ENCODE results near the gene TSC22D2.

Gene TSC22D2

DNA sequence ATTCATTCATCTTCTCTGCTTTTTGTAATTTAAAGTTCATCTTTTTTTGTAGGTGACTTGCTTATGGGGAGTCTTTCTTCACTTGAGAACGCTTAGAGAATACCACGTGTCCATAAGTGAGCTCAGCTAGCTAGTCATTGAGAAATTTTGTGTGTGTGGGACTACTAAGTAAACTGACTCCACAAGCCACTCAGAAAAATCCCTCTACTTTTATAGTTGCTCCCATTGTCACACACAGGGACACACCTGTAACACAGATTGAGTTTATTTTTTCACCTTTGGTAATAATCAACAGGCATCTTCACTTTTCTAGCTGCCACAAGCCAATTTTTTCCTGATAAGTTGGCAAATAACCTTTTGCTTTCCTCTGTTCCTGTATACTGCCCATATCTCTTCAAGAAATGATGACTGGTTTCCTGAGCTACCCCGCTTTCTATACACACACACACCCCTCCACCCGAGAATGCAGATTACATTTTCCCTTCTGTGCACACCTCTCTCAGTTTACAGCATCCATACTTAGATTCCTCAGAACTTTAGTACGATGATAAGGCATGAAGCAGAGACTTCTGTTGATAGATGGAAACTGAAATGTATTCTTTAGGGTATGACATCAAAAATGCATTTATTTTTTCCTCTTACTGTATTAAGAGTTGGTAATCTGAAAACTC lies 4.6 kb downstream of the TSC22D2 start:
- no peak for DNase-seq

DNA sequence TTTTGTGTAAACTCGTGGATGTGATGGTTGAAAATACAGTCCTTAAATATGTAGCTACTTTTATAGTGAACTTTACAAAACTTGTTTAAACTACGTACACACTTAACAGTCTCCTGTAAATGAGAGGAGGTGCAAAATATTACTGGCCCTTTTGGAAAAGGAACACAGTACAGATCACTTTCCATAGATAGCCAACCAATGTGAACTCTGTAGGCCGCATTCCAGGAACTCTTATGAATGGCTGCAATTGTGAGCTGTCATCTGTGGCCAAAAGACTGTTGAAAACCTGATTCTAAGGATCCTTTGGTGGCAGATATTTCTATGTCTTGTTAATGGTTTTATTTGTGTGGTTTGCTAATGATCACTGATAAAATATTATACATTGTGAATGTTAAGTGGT lies 6.2 kb downstream of the TSC22D2 start:
- no peak for DNase-seq

- DNase-seq, result no peak
Measured at GRCh38 chr3:150414959-150415358, 6.9 kb downstream of the TSC22D2 start.

DNA sequence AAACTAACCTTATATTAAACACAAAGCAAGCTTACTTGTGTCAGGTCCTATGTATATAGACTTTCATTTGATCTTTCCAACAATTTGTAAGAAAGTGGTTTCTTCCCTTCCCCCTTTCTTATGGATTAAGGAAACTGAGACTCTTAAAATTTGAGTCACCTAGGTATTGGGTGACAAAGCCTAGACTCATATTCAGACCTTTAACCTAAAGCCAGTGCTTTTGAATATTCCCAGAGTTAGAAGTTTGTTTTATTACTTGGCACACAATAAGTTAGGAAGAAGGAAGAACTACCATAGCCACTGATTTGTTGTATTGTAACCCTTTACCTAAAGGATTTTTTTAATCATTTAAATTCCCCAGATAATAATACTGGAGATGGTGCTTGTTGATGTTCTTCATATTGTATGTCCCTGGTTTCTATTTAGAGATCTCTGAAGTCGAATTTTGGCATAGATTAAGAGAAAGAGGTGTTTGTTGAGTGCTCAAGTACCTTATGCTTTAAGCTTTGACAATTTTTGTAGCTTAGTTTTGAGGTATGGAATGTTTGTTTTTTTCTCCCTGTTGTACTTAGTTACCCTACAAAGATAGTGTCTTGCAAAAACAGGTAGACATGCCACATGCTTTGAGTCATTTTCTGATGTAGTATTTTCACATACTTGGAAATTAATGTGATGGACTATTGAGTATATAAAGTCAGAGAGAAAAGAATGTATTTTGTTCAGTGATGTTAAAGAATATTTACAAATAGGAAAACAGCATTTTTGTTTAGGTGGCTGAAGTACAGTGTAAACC lies 11.2 kb downstream of the TSC22D2 start:
- no peak for DNase-seq

GRCh38 chr3:150419959-150420358 lies 11.9 kb downstream of the TSC22D2 start:
- no peak for DNase-seq

DNA sequence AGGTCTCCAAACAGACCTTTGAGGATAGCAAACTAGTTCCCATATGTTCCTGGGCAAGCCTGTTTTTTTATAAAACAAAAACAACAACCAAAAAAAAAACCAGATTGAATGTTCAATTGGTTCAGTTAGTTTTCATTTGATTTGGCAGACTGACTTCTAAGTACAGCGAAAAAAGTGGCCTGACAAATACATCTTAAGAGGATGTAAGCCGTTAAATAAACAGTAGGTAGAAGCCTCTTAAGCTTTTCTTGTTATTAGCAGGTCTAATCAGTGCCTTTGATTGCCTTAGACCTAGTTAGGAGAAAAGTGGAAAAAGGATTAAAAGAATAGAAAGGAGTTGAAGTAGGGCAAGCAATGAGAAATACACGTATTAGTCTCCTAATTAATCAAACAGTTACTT lies 13.2 kb downstream of the TSC22D2 start:
- DNase-seq, result no peak

DNA sequence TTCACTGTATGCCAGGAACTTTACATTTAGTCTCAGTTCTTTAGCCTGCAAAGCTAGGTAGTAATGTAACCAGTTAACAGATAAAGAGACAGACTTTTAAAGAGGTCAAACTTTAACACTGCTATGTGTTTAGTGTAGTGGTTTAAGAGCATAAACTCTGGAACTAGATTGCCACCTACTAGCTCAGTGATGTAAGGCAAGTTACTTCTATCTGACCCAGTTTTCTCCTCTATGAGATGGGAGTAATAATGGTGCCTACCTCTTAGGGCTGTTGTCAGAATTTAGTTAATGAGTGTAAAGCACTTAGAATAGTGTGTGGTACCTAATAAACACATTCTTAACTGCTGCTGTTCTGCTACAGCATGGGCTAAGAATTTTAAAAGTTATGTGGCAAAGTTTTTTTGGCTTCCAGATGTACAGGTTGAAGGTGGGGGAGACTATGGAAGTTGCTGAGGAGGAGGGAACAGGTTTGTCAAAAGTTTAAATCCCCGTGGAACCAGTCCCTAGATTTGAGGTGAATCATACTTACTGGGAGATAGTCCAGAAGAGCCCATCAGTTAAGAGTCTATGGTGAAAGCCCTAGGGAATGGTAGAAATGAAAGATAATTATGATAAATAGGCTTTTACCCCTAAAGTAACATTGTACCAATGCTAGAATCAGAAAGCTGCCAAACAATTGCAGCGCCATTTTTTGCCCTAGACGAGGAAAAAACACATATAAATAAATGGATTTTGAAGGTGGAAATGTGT lies 13.9 kb downstream of the TSC22D2 start:
- DNase-seq, result no peak

DNA sequence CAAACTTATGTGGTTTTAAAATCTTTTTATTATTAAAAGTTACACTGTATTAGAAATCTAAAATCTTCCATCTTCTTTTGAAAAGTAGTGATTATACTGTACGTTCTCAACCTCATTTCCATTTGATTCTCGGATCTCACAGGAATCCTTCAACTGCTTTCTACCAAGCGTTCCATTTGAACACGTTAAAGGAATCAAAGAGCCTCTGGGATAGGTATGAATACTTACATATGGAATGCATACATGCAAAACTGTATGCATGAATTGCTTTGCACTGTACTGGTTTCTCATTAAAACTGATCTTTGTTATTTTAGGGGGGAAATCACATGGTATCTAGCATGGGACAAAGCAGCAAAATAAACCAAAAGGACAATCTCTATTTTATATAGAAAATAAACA lies 14.8 kb downstream of the TSC22D2 start:
- no peak for DNase-seq

DNA sequence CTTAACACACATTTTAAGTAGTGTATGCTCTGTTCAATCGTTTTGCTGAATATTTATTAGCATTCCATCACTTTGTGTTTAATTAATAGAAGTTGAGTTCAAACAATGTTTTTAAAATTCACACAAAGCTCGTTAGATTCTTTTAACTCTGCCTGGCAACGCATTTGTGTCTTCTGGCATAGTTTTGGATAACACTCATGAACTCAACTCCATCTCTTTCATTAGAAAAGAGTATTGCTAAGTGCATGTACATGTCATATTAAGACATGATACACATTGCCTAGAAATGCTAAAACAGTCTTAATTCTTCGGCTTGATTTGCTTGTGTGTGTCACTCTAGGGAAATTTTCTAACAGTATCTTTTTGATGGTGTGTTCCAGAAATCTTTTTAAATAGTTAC lies 15.7 kb downstream of the TSC22D2 start:
- DNase-seq, result no peak

DNA sequence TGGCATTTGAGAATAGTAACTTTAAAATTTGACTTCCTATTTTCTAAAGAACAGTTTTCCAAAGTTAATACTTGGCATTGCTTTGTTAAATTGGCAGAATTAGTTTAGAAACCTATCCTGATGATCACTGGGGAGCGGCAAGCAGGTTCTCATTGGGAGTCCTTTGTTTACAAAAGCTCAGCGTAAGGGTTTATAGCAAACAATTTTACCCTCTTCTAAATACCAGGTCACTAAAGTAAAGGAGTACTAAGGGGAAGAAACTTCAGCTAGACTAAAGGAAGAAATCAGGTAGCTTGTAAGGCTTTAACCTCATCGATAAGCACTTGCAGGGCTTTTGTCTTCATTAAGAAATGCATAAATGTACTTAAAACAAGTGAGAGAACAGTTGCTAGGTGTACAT lies 18.2 kb downstream of the TSC22D2 start:
- DNase-seq, result no peak

DNA sequence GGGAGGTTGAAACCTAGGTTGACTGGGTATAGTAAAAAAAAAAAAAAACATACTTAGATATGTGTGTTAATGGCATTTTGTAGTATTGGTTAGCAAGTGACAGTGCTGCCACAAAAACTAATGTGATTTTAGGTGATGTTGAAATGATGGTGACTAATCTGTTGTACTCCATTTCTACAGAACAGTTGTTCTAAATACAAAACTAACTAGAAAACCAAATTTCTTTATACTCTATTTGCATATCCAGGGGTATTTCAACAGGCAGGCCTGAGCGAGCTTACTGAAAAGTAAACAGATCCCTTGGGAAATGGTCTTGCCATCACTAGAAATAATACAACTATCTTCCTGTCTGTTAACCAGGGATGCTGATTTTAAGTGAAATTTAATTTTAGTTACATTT lies 20.5 kb downstream of the TSC22D2 start:
- no peak for DNase-seq

- DNase-seq, result no peak
Measured at GRCh38 chr3:150429767-150430671, 21.9 kb downstream of the TSC22D2 start.

DNA sequence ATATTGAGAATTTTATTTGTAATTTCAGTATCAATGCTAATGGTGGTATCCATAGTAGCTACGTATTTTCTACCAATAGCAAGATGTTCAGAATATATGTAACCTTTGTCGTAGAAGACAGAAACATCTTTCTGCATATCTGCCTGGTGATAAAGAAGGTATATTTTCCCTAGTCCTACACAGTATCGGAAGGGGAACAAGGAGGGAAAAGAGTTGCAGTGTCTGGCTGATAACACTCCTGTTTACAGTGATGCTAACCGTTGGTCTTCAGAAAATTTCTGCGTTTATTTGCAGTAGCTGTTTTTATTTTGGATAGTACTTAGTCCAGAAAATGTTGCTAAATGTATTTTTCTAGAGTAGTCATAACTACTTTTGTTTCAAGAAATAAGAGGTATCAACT lies 25.2 kb downstream of the TSC22D2 start:
- no peak for DNase-seq

DNA sequence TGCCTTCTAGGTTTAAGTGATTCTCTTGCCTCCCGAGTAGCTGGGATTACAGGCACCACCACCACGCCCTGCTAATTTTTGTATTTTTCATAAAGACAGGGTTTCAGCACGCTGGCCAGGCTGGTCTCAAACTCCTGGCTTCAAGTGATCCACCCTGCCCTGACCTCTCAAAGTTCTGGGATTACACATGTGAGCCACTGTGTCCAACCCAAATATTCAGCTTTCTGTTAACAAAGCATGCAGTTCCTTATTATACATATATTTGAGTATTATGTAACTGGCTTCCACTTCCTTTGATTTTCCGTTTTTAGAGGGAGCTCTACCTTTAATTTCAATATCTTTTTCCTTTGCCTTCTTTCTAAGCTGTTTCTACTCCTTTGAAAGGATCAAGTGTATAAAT lies 26.1 kb downstream of the TSC22D2 start:
- no peak for DNase-seq

DNA sequence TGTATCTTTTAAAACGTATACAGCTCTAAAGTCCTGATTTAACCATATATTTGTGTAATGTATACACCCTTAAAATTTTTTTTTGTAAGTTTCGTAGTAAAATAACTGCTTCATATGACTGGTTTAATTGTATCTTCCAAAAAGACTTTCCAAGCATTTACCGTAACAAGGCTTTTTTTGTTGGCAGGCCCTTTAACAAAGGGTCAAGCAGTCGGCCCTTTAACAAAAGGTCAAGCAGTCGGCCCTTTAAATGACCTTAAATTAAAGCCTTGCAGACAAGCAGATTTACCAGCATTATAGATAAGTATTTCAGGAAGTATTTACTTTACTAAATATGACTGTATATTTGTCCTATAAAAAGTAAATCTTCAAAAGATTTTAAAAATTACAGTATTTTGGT lies 28.1 kb downstream of the TSC22D2 start:
- no peak for DNase-seq

DNA sequence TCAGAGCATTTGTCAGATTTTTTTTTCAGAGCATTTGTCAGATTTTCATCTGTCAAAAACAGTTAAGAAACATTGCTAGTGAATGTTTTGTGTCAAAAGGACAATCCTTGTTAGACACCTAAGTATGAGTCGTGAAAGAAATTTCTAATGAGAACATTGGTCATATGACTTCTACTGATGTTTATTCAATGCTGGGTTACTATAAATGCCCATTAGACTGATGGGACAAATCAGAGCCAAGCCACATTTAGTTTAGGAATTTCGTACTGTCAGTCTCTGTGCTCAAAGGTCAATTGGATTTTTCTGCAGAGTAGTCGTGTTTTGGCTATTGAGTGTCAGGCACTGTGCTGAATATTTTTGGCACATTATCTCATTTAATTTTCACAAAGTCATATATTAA lies 31.6 kb downstream of the TSC22D2 start:
- DNase-seq, result no peak

DNA sequence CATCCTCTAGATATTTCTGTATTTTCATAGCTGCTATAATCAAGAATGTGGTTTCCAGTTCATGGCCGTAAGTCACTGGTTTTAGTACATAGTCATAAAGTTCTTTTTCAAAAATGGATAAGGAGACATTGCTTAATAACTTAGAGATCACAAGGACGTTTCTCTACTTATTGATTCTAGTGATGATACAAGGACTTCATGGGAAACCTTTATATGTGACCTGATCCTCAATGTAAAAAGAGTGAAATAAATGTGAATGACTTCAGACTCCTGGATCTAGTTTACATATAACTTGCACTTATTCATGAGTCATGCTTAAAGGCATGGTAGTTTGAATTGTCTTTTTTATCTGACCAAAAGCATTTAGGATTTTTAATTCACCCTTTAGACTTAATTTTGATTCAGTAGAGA lies 35.2 kb downstream of the TSC22D2 start:
- DNase-seq, result no peak

GRCh38 chr3:150444371-150444770 lies 36.3 kb downstream of the TSC22D2 start:
- DNase-seq, result no peak

DNA sequence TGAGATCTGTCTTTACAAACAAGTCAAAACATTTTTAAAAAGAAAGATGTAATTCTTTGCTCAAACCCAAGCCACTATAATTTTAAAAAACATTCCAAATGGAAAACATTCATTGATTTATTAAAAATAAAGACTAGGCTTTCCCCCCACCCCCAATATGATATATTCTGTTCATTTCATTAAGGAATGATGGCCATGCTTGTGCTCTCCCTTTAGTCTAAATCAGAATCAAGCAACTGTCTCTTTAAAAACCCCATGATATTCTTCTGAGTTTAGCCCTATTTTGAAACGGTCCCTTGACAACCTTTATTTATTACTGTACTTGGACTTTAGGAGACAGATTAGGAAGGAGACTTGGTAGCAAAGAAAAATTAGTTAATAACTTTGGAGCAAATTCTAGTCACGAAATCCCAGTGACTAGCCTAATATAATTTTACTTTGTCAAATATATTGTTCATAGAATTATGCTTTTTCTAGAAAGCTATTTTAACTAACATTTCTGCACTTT lies 38.4 kb downstream of the TSC22D2 start:
- DNase-seq, result no peak

DNA sequence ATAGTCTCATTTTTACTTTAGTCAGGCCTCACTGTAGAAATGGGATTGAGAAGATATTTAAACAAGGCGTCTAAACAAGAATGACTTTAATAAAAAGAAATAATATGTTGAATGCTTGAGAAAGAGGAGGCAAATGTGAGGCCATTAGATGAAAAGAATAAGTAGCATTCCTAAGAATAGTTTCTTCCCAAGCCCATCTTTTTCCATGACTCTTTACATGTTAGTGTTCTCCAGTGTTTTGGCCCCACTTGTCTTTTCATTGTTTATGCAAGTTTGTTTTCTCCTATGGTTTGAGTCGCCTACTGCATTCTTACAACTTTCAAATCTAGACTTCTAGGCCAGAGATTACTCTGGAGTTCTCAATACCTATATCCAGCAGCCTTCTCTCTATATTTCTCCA lies 39.0 kb downstream of the TSC22D2 start:
- no peak for DNase-seq

DNA sequence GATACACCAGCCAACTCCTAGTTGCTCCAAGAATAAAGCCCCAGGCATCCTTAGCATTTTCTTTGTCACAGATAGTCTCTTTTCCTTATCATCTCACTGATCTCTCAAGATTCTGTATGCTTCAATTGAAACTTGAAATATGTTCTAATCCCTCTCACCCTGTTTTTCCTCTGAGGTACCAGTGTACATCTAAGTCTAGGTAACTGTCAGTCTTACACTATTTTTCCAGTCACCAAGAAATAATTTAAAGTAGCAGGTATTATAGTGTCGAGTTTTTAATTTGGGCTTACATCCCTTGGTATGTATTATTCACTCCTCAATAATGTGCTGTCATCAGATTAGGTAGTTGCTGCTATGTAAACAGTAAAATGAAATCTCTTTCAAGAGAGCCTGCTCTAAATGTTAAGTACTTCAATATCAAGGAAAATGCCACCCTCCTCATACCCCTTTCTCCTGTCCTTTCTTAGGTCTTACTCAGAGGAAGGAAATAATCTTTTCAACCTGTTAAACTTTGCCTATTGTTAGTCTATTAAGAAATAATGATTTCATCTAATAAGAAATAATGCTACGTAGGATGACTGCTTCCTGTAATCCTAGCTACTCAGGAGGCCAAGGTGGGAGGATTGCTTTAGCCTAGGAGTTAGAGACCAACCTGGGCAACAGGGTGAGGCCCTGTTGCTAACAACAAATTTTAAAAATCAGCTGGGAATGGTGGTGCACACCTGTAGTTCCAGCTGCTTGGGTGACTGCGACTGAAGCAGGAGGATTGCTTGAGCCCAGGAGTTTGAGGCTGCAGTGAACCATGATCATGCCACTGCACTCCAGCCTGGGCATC lies 39.8 kb downstream of the TSC22D2 start:
- no peak for DNase-seq
